AG04449 (cell line): Measurements from ENCODE around the gene GMPPA.

Experiments used
- CTCF ChIA-PET: fragments of 350-600 bp; formaldehyde crosslinking; extraction: SDS; loops from one replicate; lab custom pipeline; 2021; ENCODE audit warnings: antibody characterized with exemption; lab: Yijun Ruan, JAX
- POLR2A ChIA-PET: fragments of 400-600, 350-600 bp; formaldehyde crosslinking; extraction: SDS; loops from one replicate; lab custom pipeline; 2020; ENCODE audit warnings: antibody characterized with exemption, inconsistent platforms; lab: Yijun Ruan, JAX
- DNase-seq: peaks from one replicate; pipeline ENCODE4 v3.0.0-alpha.2; 2010; ENCODE audit warnings: low read depth, low spot score
- H3K4me3 ChIP-seq: 2 replicates; pipeline ENCODE4 v1.5.1; 2011; ENCODE audit warnings: low read depth, mild to moderate bottlenecking, control low read depth, low read length
- TF ChIP-seq, protein P1 (sequence below): IDR thresholded peaks from one replicate; pipeline ENCODE4 v1.5.1; 2011; ENCODE audit warnings: mild to moderate bottlenecking, moderate library complexity, low read length, control low read depth, inconsistent platforms; ENCODE audit not compliant: insufficient read depth; ENCODE audit errors: missing control alignments

The GMPPA gene

DNA sequence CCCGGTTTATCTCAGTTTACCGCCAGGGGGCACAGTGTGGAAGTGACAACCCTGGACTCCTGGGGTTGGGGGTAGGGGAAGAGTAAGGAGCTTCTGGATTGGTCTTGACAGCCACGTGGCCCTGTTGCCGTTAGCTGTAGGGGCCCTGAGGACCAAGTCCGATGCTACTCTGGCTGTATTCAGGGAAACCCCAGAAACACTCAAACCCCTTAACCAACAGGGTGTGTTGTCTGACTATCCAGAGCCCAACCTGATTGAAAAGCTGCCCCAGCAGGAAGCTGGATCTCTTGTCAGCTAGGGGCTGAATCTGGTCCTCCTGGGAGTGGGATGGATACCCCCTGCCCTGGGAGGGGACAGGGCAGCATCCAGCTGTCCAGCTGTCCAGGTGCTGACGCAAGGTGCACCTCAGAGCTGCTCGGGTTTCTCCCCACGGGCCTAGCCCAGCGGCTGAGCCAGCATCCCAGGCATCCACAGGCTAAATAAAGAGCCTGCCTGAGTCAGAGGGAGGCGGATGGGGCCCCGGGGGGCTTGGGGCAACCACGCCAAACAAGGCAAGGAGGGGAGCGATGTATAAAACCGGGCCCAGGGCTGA, 3.1 kb upstream of the GMPPA start:
- no peak for DNase-seq
- H3K4me3 ChIP-seq: no peak overlapping the region
- TF ChIP-seq, protein P1, sequence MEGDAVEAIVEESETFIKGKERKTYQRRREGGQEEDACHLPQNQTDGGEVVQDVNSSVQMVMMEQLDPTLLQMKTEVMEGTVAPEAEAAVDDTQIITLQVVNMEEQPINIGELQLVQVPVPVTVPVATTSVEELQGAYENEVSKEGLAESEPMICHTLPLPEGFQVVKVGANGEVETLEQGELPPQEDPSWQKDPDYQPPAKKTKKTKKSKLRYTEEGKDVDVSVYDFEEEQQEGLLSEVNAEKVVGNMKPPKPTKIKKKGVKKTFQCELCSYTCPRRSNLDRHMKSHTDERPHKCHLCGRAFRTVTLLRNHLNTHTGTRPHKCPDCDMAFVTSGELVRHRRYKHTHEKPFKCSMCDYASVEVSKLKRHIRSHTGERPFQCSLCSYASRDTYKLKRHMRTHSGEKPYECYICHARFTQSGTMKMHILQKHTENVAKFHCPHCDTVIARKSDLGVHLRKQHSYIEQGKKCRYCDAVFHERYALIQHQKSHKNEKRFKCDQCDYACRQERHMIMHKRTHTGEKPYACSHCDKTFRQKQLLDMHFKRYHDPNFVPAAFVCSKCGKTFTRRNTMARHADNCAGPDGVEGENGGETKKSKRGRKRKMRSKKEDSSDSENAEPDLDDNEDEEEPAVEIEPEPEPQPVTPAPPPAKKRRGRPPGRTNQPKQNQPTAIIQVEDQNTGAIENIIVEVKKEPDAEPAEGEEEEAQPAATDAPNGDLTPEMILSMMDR: peak; percentile 71
- POLR2A ChIA-PET: interaction anchor here (0.7 to 1.9 kb wide), 6 partner anchors 9 to 37 kb away, joined by 3 to 7 read pairs (median 4); no protein-coding TSS in a partner anchor
- CTCF ChIA-PET: interaction anchor here (0.6 to 39.0 kb wide), 31 partner anchors 8 to 195 kb away, joined by 3 to 1084 read pairs (median 6); partner anchors contain the start of genes ASIC4, CHPF, SPEG and TMEM198

DNA sequence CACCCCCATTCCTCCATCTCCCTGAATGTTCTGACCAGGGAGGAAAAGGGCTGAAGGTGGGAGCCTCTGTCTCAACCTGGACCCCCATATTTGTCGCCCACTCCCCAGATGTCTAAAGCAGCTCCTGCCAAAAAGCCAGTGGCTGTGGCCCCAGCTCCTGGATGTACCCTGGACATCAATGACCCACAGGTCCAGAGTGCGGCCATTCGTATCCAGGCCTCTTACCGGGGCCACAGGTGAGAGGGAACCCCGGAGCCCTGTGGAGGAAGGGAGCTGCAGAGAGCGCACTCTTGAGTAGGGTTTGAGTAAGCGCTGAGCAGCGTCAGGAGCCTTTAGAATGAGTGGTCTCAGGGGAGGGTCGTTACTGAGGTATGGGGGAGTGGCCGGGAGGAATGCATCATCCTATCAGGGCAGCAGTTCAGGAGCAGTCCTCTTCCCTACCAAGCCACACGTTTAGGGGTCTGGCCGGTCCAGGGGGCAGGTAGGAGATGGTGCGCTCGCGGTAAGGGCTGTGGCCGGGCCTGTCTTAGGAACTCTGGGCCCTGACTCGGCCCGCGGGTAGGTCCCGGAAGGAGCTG, 2.4 kb upstream of the GMPPA start:
- CTCF ChIA-PET: interaction anchor here (0.7 to 39.0 kb wide), 22 partner anchors 14 to 194 kb away, joined by 3 to 1084 read pairs (median 6); partner anchors contain the start of gene ASIC4
- no peak overlapping the region for H3K4me3 ChIP-seq
- TF ChIP-seq, protein P1: no peak
- POLR2A ChIA-PET: interaction anchor here (1.2 to 2.8 kb wide), 3 partner anchors 10 to 33 kb away, joined by 4 to 8 read pairs (median 7); no protein-coding TSS in a partner anchor
- no peak for DNase-seq

DNA sequence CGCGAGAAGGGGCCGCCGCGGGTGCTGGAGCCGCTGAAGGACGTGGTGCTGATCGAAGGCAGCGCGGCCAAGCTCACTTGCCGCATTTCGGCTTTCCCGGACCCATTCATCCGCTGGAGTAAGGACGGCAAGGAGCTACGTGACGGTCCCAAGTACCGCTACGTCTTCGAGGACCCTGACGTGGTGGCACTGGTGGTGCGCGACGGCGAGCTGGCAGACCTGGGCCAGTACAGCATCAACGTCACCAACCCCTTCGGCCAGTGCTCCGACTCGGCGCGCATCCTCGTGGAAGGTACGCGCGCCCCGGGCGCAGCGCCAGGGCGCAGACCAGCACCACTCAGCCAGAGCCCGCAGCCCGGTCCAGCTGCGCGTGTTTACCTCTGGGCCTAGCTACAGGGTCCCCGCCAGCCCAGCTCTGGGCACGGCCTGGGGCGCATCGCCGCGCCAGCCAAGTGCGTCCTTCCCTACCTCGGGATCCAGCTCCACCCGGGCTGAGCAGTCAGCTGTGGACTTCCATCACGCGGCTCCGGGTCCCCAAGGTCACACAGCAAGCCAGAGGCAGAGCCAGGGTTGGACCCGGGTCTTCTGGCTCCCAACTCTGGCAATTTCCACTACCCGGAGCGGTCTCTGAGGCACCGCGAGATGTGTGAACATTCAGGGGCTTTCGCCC, 1.7 kb upstream of the GMPPA start:
- no peak for DNase-seq
- TF ChIP-seq, protein P1: no peak
- POLR2A ChIA-PET: interaction anchor here (0.6 to 3.8 kb wide), 10 partner anchors 11 to 88 kb away, joined by 3 to 28 read pairs (median 7); partner anchors contain the start of genes CHPF and TMEM198
- CTCF ChIA-PET: interaction anchor here (0.8 to 39.0 kb wide), 11 partner anchors 13 to 193 kb away, joined by 3 to 1084 read pairs (median 5); partner anchors contain the start of gene ASIC4
- H3K4me3 ChIP-seq: peak overlapping the region; percentile 12

DNA sequence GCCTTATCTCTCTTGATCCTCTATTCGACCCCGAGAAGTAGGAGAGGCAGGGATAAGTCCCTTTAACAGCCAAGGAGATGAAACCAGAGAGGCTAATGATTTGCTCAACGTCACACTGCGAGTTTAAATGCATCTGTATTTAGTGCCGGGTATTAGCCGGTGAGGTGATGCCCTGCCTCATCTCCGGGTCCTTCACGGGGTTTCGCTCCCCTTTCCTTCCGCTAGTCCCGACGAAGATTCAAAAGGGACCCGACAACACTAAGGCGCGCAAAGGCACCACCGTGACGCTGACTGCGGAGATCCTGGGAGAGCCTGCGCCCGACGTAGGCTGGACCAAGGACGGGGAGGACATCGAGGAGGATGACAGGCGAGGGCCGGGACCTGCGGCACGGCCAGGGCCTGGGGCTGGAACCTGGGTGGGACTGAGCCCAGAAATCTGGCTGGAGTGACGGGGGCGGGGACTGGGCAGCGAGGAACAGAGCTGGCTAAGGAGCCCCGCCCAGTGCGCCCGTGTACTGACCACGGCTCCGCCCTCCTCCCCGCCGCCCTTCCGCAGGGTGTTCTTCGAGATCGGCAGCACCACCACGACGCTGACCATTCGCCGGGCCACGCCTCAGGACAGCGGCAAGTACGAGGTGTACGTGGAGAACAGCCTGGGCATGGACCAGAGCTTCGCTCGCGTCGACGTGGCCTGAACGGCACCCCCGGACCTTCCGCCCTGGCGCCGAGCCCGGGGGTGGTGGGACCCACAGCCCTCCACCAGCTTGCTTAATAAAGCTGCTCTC, 1.0 kb upstream of the GMPPA start:
- H3K4me3 ChIP-seq: peak overlapping the region; percentile 74
- ChIA-PET CTCF (interaction anchor here (0.8 to 39.0 kb wide), 10 partner anchors 13 to 192 kb away, joined by 3 to 1084 read pairs (median 7); partner anchors contain the start of gene ASIC4), POLR2A (interaction anchor here (0.5 to 3.8 kb wide), 13 partner anchors 12 to 89 kb away, joined by 3 to 28 read pairs (median 7); partner anchors contain the start of genes CHPF and TMEM198)
- DNase-seq: no peak
- TF ChIP-seq, protein P1: no peak

DNA sequence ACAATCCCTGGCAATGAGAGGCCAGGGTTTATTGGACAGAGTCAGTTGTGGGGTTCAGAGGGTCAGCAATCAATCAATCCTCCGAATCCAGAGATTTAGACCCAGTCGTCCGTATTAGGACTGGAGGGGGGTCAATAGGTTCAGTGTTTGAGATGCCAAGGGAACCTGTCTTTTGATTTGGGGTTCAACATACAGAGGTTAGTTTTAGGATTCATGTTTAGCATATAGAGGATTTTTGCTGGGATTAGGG, 292 bp downstream of the GMPPA start:
- POLR2A ChIA-PET: interaction anchor here (0.7 to 3.8 kb wide), 13 partner anchors 9 to 53 kb away, joined by 3 to 28 read pairs (median 7); partner anchors contain the start of genes CHPF and TMEM198
- TF ChIP-seq, protein P1: no peak
- no peak for DNase-seq
- peak overlapping the region; percentile 75 for H3K4me3 ChIP-seq
- CTCF ChIA-PET: interaction anchor here (0.9 to 39.0 kb wide), 12 partner anchors 8 to 191 kb away, joined by 3 to 1084 read pairs (median 7); partner anchors contain the start of gene ASIC4
